Stomach (tissue), 4 donors: Measurements from ENCODE around the gene CLECL1.

Experiments
- EP300 ChIP-seq: sonication (generic); formaldehyde crosslinking; IDR thresholded peaks from one replicate; pipeline ENCODE4 v1.6.1; 2017; ENCODE audit warnings: antibody characterized with exemption
- POLR2A ChIP-seq, 4 donors: fragments of 450-650 bp; IDR thresholded peaks; one replicate each; pipeline ENCODE4 v1.6.1; 2016; ENCODE audit warnings: antibody characterized with exemption in 4 of 4, control low read depth in 2 of 4, mild to moderate bottlenecking in 1 of 4, moderate library complexity in 1 of 4
- POLR2AphosphoS5 ChIP-seq, 3 donors: sonication (generic); formaldehyde crosslinking; IDR thresholded peaks; one replicate each; pipeline ENCODE4 v1.6.1; 2016; ENCODE audit warnings: antibody characterized with exemption in 3 of 3
- TF ChIP-seq, protein P1 (sequence below), 7 experiments: fragments of 450-650 bp in 4 of 7; fragments of 200-600 bp in 3 of 7; sonication (generic) in 3 of 7; IDR thresholded peaks; one replicate each; pipeline ENCODE4 v1.5.1; 2016 to 2019; ENCODE audit warnings: antibody characterized with exemption in 7 of 7, control low read depth in 2 of 7, mild to moderate bottlenecking in 1 of 7

- TF ChIP-seq, protein P1, sequence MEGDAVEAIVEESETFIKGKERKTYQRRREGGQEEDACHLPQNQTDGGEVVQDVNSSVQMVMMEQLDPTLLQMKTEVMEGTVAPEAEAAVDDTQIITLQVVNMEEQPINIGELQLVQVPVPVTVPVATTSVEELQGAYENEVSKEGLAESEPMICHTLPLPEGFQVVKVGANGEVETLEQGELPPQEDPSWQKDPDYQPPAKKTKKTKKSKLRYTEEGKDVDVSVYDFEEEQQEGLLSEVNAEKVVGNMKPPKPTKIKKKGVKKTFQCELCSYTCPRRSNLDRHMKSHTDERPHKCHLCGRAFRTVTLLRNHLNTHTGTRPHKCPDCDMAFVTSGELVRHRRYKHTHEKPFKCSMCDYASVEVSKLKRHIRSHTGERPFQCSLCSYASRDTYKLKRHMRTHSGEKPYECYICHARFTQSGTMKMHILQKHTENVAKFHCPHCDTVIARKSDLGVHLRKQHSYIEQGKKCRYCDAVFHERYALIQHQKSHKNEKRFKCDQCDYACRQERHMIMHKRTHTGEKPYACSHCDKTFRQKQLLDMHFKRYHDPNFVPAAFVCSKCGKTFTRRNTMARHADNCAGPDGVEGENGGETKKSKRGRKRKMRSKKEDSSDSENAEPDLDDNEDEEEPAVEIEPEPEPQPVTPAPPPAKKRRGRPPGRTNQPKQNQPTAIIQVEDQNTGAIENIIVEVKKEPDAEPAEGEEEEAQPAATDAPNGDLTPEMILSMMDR (IDR thresholded peaks at IDR 0.05), result no peak
- TF ChIP-seq POLR2A (IDR thresholded peaks at IDR 0.05) (no peak), POLR2AphosphoS5 (IDR thresholded peaks at IDR 0.05) (no peak), EP300 (no peak)
Measured at GRCh38 chr12:9692909-9693308, 40.0 kb downstream of the CLECL1 start.
